NCI-H460 (cell line): ENCODE data around the gene RAP1GAP2. TPM values are rescaled to one million over a fixed set of nuclear protein-coding genes. Genes with fewer than 3 reads are reported as not detected.
"Not testable (repeated sequence)": the region's sequence is repeated elsewhere in the genome, so short reads cannot be mapped to it uniquely, and the experiment has no call there.

Experiments used
- DNase-seq: peaks from one replicate; pipeline ENCODE4 v3.0.0-alpha.2; 2016; ENCODE audit warnings: low read depth; ENCODE audit errors: extremely low read depth
- total RNA-seq: library from RNA; depleted of rRNA; stranded (reverse); fragments of >200 nt; shearing (Covaris generic); gene quantifications from 2 replicates; pipeline ENCODE4 v1.2.3, GENCODE V29; 2014

The RAP1GAP2 gene
- total RNA-seq, 1 experiment from 2014 or later: 13.6 TPM

DNA sequence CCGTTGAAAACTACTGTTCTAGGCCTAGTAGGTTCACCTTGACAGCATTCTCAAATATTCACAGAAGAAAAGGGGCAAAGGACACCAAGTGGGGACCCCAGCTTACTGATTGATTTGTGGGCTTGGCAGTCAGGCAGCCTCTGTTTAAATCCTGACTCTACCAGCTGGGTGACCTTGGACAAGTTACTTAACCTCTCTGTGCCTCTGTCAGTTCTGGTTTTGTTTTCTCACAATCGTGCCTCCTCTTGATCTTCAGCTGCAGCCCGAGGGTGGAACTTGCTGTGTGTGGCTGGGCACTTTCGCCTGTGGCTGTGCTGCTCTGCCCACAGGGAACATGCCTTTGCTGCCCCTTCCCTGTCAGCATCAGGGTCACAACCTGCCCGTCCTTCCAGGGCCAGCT, 17.8 kb downstream of the RAP1GAP2 start:
- no peak for DNase-seq

DNA sequence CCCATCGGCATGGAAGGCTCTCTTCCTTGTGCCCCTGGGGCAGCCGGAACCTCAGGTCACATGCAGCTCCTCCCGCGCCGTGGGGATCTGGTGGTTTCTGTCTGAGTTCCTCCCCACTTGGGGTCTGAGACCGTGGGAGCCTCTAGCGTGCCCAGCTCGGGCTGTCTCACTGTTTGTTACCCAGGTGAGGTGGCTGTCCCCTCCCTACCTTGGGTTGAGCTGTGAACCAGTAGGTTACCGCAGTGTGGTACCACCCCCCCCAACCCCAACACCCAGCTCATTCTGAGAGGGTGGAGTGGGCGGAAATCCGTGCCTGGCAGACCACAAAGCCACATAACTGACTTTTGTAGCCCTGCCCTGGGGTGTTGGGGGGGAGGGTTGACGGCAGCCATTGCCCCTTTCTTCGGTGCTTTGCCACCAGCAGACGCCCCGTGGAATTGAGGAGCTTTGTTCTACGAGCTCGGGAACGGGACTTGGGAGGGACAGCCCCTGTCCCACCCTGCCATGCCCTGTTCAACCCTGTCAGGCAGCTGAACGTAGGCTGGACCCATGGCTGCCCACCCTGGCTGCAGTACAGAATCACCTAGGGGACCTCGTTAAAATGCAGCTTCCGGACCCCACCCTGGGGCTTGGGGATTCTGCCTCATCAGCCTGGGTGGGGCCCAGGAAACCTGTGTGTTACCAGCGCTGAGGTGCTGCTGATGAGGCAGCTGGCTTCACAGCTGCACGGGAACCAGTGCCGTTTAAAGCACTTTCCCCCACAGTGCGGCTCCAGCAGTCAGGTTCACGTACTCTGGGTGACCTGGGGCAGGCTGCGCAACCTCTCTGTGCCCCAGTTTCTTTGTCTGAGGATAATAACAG, 18.5 kb downstream of the RAP1GAP2 start:
- no peak for DNase-seq

- no peak for DNase-seq
These were observed 19.5 kb downstream of the RAP1GAP2 start for GRCh38 chr17:2815781-2816185.

DNA sequence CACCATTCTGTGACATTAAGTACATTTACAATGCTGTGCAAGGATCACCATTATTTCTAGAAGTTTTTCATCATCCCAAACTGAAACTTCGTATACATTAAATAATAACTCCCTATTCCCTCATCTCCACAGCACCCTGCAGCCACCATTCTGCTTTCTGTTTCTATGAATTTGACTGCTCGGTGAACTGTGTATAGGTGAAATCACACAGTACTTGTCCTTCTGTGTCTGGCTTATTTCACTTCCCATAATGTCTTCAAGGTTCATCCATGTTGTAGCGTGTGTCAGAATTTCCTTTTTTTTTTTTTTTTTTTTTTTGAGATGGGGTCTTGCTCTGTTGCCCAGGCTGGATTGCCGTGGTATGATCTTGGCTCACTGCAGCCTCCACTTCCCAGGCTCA, 20.4 kb downstream of the RAP1GAP2 start:
- no peak for DNase-seq

DNA sequence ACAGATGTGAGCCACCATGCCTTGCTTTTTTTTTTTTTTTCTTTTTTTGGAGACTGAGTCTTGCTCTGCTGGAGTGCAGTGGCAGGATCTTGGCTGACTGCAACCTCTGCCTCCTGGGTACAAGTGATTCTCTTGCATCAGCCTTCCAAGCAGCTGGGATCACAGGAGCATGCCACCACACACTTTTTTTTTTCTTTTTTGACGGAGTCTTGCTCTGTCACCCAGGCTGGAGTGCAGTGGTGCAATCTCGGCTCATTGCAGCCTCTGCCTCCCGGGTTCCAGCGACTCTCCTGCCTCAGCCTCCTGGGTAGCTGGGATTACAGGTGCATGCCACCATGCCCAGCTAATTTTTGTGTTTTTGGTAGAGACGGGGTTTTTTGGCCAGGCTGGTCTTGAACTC, 23.1 kb downstream of the RAP1GAP2 start:
- not testable (repeated sequence) for DNase-seq

GRCh38 chr17:2819921-2820501, 23.8 kb downstream of the RAP1GAP2 start:
- no peak for DNase-seq

DNA sequence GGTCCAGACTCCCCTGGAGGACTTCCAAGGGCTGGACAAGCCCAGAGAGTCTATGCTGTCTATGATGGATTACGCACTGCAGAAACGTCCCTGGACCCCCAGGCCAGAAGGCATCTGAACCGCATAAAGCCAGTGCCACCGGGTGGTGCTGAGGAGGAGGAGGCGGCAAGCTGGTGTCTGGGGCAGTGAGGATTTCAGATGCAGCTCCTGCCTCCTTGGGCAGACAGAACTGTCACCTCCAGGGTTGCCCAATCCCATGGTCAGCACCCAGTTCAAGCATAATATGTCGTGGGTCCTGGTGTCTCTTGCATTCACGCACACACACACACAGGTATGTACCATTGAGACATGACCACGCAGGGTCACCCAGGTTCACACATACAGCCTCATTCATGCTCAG, 25.6 kb downstream of the RAP1GAP2 start:
- DNase-seq: no peak

GRCh38 chr17:2822358-2822757, 26.1 kb downstream of the RAP1GAP2 start:
- DNase-seq: no peak

- no peak for DNase-seq
These were observed 29.2 kb downstream of the RAP1GAP2 start for GRCh38 chr17:2825253-2825970.

- DNase-seq: peak; percentile 50
These were observed 32.3 kb downstream of the RAP1GAP2 start for GRCh38 chr17:2828397-2829038.

DNA sequence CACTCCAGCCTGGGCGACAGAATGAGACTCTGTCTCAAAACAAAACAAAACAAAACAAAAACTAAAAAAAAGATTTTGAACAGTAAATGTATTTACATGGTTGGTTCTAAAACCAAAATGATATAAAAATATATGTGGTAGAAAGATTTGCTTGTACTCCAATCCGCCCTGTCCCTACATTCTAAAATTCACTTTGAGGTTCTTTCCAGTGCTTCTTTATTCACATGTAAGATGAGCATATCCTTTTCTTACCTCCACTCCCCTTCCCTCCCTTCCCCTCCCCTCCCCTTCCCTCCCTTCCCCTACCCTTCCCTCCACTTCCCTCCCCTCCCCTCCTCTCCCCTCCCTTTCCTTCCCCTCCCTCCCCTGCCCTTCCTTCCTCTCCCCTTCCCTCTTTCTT, 34.4 kb downstream of the RAP1GAP2 start:
- no peak for DNase-seq

DNA sequence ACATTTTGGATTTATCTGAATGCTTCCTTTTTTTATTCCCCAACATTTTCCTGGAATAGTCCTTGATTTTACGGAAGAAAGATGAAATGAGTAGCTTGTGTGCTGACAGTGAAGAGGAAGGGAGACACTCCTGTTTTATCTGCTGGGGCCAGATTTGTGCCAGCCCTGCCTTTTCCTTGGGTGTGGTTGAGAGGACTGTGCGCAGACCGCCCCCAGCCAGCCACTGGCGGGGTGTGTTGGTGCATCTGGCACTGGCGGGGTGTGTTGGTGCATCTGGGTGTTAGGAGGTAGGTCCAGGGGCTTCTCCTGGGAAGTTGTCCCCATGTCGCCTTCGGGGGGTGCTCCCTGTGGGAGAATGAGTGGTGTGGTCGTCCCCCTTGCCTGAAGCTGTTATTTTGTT, 39.5 kb downstream of the RAP1GAP2 start:
- DNase-seq: no peak

DNA sequence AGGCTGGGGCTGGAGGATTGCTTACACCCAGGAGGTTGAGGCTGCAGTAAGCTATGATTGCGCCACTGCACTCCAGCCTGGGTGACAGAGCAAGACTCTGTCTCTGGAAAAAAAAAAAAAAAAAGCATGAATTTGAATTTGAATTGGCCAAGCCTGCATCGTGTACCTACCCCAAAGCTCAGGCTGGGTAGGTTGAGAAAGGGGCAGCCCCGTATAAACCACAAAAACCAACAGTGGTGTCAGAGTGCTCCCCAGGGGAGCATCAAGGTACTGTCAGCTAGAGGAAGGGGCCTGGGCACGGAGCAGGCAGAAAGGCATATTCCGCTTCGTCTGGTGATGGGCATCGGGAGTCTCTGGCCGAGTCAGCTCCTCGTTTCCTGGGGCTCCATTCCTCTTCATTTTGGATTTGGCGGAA, 40.9 kb downstream of the RAP1GAP2 start:
- DNase-seq: no peak

DNA sequence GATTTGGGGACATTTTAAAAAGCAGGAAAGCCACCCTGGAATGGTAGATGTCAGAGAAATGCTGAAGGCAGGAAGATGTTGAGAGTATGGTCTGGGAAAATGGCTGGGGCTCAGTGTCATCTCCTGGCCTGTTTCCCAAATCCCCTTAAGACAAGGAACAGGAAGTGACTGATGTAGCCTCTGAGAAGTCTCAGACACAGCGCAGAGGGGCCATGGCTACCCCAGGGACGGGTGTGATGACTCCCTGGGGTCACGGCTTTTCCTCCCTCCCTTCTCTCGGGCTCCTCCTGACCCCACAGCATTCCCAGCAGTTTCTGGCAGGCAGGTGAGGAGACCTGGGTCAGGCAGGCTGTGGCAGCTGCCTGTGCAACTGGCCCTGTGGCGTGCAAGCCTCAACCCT, 45.4 kb downstream of the RAP1GAP2 start:
- DNase-seq: no peak

DNA sequence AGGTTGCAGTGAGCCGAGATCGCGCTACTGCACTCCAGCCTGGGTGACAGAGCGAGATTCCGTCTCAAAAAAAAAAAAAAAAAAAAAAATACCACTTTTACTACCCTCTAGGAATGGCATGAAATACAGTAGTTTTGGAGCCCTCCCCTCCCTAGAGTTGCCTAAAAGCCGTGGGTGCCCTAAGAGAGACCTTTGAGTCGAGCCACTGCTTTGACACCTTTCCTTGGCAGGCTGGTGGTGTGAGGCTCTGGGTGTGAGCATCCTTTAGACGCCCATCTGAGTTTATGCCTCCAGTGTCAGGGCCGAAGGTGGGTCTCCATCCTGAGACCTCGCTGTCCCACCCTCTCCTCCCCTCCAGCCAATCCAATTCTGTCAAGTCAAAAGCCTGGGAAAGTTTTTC, 46.2 kb downstream of the RAP1GAP2 start:
- DNase-seq: no peak

DNA sequence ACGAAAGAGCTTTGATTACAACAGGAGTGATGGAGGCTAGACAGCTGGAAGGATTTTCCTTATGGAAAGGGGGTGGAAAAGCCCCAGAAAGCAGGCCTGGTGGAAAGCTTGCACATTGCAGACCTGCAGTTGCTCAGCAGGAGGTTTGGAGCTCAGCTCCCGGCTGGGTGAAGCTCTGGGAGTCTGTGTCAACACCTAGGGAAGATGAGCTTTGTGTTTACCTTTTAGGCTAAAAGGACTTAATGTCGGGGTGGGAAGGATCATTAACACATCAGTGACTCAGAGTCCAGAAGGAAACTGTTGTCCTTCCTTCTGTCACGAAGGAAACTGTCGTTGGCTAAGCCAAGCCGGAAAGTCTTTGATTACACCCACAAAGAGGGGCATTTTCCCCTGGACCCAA, 48.2 kb downstream of the RAP1GAP2 start:
- no peak for DNase-seq

GRCh38 chr17:2847381-2848333, 51.4 kb downstream of the RAP1GAP2 start:
- DNase-seq: no peak

GRCh38 chr17:2849327-2849670, 53.1 kb downstream of the RAP1GAP2 start:
- DNase-seq: no peak

DNA sequence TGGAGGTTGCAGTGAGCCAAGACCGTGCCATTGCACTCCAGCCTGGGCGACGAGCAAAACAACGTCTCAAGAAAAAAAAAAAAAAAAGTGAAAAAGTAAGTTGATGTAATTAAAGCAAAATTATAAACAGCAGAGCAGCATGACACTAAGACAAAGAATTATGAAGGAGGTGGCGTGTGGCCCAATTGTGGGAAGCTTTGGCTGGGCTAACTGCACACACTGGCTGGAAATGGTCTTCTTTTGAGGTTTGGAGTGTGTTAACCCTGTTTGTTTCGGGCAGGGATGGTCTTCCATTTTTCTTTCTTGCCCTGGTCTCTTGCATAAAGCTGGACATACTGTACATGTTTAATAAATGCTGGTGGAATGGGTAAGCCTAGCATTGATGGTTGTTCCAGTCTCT, 54.8 kb downstream of the RAP1GAP2 start:
- DNase-seq: no peak

- DNase-seq: no peak
These were observed 55.4 kb downstream of the RAP1GAP2 start for GRCh38 chr17:2851615-2852014.
